Upper lobe of left lung (tissue), 6 donors: ENCODE data around the gene GRIK5. TPM values are rescaled to one million over a fixed set of nuclear protein-coding genes. Genes with fewer than 3 reads are reported as not detected.
"Not testable (repeated sequence)": the region's sequence is repeated elsewhere in the genome, so short reads cannot be mapped to it uniquely, and the experiment has no call there.

Source experiments
- ATAC-seq, 2 donors: fragments of 200-7000 bp; cut with Tn5 transposase; one replicate each; pipeline ENCODE4 v1.9.1; 2022; ENCODE audit warnings: mild to moderate bottlenecking in 2 of 2, moderate library complexity in 2 of 2; ENCODE audit not compliant: low FRiP score in 2 of 2
- DNase-seq, 2 donors: peaks; one replicate each; pipeline ENCODE4 v3.0.0-alpha.2; 2019 to 2020
- H3K27ac ChIP-seq, 4 donors: fragments of 200-600 bp; sonication (generic); one replicate each; pipeline ENCODE4 v1.5.1; 2016 to 2019
- H3K27me3 ChIP-seq, 4 donors: fragments of 200-600 bp; sonication (generic); one replicate each; pipeline ENCODE4 v1.5.1; 2017 to 2019
- H3K36me3 ChIP-seq, 4 donors: fragments of 200-600 bp; sonication (generic); one replicate each; pipeline ENCODE4 v1.5.1; 2016 to 2019
- H3K4me1 ChIP-seq, 4 donors: fragments of 200-600 bp; sonication (generic); one replicate each; pipeline ENCODE4 v1.5.1; 2018 to 2019
- H3K4me3 ChIP-seq, 4 donors: fragments of 200-600 bp; sonication (generic); one replicate each; pipeline ENCODE4 v1.5.1; 2017 to 2019; ENCODE audit warnings: mild to moderate bottlenecking in 2 of 4, moderate library complexity in 1 of 4
- H3K9me3 ChIP-seq, 4 donors: fragments of 200-600 bp; sonication (generic); one replicate each; pipeline ENCODE4 v1.5.1; 2018 to 2019
- EP300 ChIP-seq, 4 donors: sonication (generic); formaldehyde crosslinking; IDR thresholded peaks; one replicate each; pipeline ENCODE4 v1.5.1; 2017; ENCODE audit warnings: antibody characterized with exemption in 4 of 4, control low read depth in 2 of 4
- POLR2A ChIP-seq, 4 donors: fragments of 450-650 bp; IDR thresholded peaks; one replicate each; pipeline ENCODE4 v1.5.1; 2016 to 2017; ENCODE audit warnings: antibody characterized with exemption in 4 of 4, mild to moderate bottlenecking in 2 of 4
- POLR2AphosphoS5 ChIP-seq, 2 donors: sonication (generic); formaldehyde crosslinking; IDR thresholded peaks; one replicate each; pipeline ENCODE4 v1.5.1; 2017; ENCODE audit warnings: antibody characterized with exemption in 2 of 2
- WGBS, 2 donors: methylation state at CpG; one replicate each; pipeline ENCODE4 v1.1.5; 2017 to 2018; 5-methylcytosine and 5-hydroxymethylcytosine counted together
- total RNA-seq, 6 donors: library from RNA; depleted of rRNA in 4 of 6; stranded (reverse); fragments of >200 nt in 4 of 6; gene quantifications; one replicate each; pipeline versions ENCODE4 v1.1.0 to v1.2.1, GENCODE V29; 2016 to 2021
- TF ChIP-seq, protein P1 (sequence below), 6 experiments: fragments of 450-650 bp in 4 of 6; fragments of 200-600 bp in 2 of 6; sonication (generic) in 2 of 6; IDR thresholded peaks; one replicate each; pipeline ENCODE4 v1.5.1; 2016 to 2019; ENCODE audit warnings: antibody characterized with exemption in 6 of 6
- donor health status: DM: no; HTN: no; CAD: no; lungs with moderate emphysema.
- donor health status: DM: no; HTN: yes; CAD: no; lungs with severe emphysema.

Gene GRIK5
- total RNA-seq, 6 donors from 2014 or later, result 0.15 to 2.7 (median 0.54) TPM; not detected in 1

DNA sequence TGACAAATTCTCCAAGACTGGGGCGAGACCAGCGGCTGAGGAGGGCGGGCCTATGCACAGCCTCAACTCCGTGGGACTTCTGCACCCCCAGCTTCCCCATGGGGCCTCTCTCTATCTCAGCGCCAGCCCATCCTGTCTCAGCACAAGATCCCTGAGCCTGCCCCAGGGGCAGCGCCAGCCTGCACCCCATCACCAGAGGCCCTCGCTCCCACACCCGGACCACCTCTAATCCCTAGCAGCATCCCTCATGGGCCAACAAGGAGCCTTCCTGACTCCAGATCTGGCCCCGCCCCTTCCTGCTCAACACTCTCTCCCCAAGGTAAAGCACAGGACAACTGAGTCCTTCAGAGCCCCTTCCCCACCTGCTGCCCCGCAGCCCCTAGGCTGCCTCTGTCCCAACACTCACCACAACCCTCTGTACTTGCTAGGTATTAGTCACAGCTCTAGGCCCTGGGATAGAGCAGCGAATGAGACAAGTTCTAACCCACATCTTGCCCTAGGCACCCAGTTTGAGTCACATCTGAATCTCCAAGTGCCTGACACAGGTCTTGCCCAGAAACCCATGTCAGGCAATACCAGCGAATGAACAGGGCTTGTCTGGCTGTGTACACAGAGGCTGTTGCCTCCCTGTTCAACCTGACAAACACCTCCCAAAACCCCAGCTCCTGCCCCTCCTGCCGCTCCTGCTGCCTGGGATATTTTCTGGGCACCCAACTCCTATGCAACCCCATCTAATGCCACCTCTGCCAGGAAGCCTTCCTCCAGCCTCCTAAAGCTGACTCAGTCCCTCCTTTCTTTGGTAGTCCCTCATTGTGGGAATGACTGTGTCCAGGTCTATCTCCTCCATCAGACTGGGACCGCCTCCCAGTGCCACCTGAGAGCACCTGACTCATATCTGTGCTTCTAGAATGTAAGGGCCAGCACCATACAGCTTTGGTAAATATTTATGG lies 18.6 kb downstream of the GRIK5 start:
- peaks cover 0 to 4% (median 0%) of the 10 kb centered on the region in 4 donors for H3K4me1 ChIP-seq
- peak in 1 of 2 donors; percentile 62 for DNase-seq
- H3K27ac ChIP-seq, result no peak overlapping the region
- H3K4me3 ChIP-seq, result no peak overlapping the region
- no peak for ATAC-seq
- TF ChIP-seq, protein P1, sequence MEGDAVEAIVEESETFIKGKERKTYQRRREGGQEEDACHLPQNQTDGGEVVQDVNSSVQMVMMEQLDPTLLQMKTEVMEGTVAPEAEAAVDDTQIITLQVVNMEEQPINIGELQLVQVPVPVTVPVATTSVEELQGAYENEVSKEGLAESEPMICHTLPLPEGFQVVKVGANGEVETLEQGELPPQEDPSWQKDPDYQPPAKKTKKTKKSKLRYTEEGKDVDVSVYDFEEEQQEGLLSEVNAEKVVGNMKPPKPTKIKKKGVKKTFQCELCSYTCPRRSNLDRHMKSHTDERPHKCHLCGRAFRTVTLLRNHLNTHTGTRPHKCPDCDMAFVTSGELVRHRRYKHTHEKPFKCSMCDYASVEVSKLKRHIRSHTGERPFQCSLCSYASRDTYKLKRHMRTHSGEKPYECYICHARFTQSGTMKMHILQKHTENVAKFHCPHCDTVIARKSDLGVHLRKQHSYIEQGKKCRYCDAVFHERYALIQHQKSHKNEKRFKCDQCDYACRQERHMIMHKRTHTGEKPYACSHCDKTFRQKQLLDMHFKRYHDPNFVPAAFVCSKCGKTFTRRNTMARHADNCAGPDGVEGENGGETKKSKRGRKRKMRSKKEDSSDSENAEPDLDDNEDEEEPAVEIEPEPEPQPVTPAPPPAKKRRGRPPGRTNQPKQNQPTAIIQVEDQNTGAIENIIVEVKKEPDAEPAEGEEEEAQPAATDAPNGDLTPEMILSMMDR (IDR thresholded peaks at IDR 0.05), result no peak
- no peaks in the 10 kb centered on the region for H3K27me3 ChIP-seq
- 86 to 93% methylated on average over 13 to 14 of the region's 14 CpGs for WGBS, 2 donors
- H3K9me3 ChIP-seq, result no peaks in the 10 kb centered on the region
- no peaks in the 10 kb centered on the region for H3K36me3 ChIP-seq

DNA sequence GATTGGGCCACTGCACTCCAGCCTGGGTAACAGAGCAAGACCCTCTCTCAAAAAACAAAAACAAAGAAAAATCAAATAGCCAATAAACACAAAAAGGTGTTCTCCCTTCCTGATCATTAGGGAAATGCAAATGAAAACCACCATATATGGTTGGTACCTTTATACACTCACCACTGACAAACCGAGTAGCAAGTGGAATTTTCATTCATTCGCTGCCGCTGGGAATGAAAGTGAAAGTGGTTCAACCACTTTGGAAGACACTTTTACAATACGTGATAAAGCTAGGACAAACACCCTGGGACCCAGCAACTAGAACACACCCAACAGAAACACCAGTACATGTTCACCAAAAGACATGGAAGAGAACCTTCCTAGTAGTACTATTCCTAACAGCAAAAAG lies 21.0 kb downstream of the GRIK5 start:
- DNase-seq, result no peak
- Histone ChIP-seq H3K4me3 (peak overlapping the region in 3 of 4 donors; percentile 12 to 29 (median 19)), H3K4me1 (peaks cover 0 to 4% (median 0%) of the 10 kb centered on the region in 4 donors), H3K27me3 (no peaks in the 10 kb centered on the region), H3K9me3 (no peaks in the 10 kb centered on the region), H3K27ac (no peak overlapping the region), H3K36me3 (no peaks in the 10 kb centered on the region)
- 31 to 46% methylated on average over 4 of the region's 4 CpGs for WGBS, 2 donors
- no peak for TF ChIP-seq EP300 (IDR thresholded peaks at IDR 0.05)
- TF ChIP-seq POLR2A (IDR thresholded peaks at IDR 0.05), result no peak
- no peak for TF ChIP-seq POLR2AphosphoS5 (IDR thresholded peaks at IDR 0.05)
- TF ChIP-seq, protein P1 (IDR thresholded peaks at IDR 0.05), result no peak
- ATAC-seq, result no peak

DNA sequence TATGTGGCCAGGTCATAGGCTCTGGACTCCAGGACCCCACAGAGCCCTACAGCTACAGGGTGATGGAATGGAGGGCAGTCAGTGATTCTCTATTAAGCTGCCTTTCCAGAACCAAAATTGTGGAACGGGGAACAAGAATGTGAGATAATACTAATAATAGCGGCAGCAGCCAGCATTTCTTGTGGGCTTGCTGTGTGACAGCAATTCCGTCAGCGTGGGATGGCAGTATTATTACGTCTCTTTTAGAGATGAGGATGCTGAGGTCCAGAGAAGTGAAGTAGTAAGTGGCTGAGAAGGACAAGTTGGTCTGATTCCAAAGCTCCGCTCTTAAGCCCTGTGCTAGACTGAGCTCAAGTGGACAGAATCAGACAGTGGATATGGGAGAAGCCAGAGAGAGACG lies 24.4 kb downstream of the GRIK5 start:
- ATAC-seq, result no peak
- WGBS, 2 donors, result 92% methylated on average over 7 of the region's 7 CpGs
- no peak for DNase-seq
- Histone ChIP-seq H3K27ac (no peak overlapping the region), H3K4me1 (peaks cover 0 to 4% (median 0%) of the 10 kb centered on the region in 4 donors), H3K36me3 (no peaks in the 10 kb centered on the region), H3K9me3 (no peaks in the 10 kb centered on the region), H3K27me3 (no peaks in the 10 kb centered on the region), H3K4me3 (no peak overlapping the region)
- TF ChIP-seq EP300 (IDR thresholded peaks at IDR 0.05), result no peak
- TF ChIP-seq POLR2A (IDR thresholded peaks at IDR 0.05), result no peak
- TF ChIP-seq, protein P1 (IDR thresholded peaks at IDR 0.05), result no peak
- TF ChIP-seq POLR2AphosphoS5 (IDR thresholded peaks at IDR 0.05), result no peak

DNA sequence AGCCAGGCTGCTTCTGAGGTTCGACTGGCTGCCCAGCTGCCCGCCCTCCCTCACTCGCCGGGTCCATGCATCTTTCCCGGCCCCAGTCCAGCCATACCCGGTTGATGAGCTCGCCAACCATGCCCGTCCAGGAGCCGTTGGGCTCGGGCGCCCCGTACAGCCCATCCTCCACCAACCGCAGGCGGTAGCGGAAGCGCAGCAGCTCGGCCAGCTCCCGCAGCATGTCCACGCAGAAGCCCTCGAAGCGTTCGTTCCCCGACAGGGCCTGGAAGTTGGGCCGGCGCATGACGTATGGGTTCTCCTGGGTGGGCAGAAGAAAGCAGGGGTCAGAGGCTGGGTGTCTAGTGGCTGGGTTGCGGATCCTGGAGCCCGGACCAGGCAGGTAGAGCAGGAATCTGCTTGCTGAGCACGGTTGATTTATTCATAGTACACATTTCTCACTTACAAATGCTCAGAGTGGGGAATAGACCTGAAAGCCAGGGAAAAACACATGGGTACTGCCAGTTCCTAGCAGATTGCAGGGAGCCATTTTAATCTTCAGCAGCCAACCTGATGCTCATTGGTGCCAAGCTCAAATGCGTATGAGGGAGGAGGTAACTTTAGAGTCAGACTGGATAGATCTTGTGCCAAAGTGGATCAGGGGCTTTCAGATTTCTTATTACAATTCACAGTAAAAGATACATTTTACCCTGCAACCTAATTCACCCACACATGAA lies 27.4 kb downstream of the GRIK5 start:
- Histone ChIP-seq H3K36me3 (no peaks in the 10 kb centered on the region), H3K4me3 (no peak overlapping the region), H3K27ac (no peak overlapping the region), H3K4me1 (no peaks in the 10 kb centered on the region), H3K27me3 (no peaks in the 10 kb centered on the region), H3K9me3 (no peaks in the 10 kb centered on the region)
- ATAC-seq, result no peak
- 90 to 92% methylated on average over 24 to 30 of the region's 30 CpGs for WGBS, 2 donors
- peak in 1 of 2 donors; percentile 79 for DNase-seq
- TF ChIP-seq, protein P1 (IDR thresholded peaks at IDR 0.05), result no peak
- no peak for TF ChIP-seq POLR2AphosphoS5 (IDR thresholded peaks at IDR 0.05)
- TF ChIP-seq POLR2A (IDR thresholded peaks at IDR 0.05), result no peak
- TF ChIP-seq EP300 (IDR thresholded peaks at IDR 0.05), result no peak

DNA sequence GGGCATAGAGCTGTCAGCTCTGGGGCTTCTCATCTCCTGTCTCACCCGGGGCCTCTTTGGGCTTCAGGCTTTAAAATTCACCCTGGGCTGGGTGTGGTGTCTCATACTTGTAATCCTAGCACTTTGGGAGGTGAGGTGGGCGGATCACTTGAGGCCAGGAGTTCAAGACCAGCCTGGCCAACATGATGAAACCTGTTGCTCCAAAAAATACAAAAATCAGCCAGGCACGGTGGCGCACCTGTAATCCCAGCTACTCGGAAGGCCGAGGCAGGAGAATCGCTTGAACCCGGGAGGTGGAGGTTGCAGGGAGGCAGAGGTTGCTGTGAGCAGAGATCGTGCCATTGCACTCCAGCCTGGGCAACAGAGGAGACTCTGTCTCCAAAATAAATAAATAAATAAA lies 29.5 kb downstream of the GRIK5 start:
- H3K9me3 ChIP-seq, H3K27me3 ChIP-seq, H3K4me1 ChIP-seq, H3K4me3 ChIP-seq, ATAC-seq, H3K36me3 ChIP-seq, DNase-seq, H3K27ac ChIP-seq: not testable (repeated sequence)
- WGBS, 2 donors, result 86 to 89% methylated on average over 9 of the region's 9 CpGs
